ENCODE results near the gene SASH1.

DNA sequence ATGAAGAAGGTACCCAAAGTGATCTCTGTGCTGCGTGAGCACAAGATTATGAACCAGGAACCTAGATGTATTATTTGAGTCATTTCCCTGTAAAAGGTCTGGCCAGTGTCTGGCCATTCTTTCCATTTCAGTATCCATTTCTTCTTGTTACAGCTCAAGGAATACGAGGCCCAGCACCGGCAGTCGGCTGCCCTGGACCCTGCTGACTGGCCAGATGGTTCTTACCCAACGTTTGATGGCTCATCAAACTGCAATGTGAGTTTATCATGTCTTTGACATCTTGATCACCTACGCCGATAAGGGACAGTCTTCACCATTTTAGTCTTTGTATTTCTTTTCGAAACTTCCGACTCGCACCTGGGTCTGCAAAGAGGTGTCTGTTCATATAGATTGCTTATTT is 144.8 kb downstream of the SASH1 start:
- TF ChIP-seq, protein P1, sequence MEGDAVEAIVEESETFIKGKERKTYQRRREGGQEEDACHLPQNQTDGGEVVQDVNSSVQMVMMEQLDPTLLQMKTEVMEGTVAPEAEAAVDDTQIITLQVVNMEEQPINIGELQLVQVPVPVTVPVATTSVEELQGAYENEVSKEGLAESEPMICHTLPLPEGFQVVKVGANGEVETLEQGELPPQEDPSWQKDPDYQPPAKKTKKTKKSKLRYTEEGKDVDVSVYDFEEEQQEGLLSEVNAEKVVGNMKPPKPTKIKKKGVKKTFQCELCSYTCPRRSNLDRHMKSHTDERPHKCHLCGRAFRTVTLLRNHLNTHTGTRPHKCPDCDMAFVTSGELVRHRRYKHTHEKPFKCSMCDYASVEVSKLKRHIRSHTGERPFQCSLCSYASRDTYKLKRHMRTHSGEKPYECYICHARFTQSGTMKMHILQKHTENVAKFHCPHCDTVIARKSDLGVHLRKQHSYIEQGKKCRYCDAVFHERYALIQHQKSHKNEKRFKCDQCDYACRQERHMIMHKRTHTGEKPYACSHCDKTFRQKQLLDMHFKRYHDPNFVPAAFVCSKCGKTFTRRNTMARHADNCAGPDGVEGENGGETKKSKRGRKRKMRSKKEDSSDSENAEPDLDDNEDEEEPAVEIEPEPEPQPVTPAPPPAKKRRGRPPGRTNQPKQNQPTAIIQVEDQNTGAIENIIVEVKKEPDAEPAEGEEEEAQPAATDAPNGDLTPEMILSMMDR (conservative IDR thresholded peaks at IDR 0.05 in 1 of 2, IDR thresholded peaks at IDR 0.05 in 1 of 2; ENCODE audit: low read depth in 1 of 2, low read length in 2 of 2), result no peak
- TF ChIP-seq EZH2 (IDR thresholded peaks at IDR 0.05; ENCODE audit: low read length, missing control alignments), result no peak
